Activated CD4-positive, alpha-beta T cell treated with anti-CD3 and anti-CD28 coated beads, Interleukin-2, amount 50 U/mL, for 1 hour (primary cell): ENCODE data around the gene LTBP3.

Source experiments
- DNase-seq: peaks from one replicate; pipeline ENCODE4 v3.0.0-alpha.2; 2020

LTBP3 gene

DNA sequence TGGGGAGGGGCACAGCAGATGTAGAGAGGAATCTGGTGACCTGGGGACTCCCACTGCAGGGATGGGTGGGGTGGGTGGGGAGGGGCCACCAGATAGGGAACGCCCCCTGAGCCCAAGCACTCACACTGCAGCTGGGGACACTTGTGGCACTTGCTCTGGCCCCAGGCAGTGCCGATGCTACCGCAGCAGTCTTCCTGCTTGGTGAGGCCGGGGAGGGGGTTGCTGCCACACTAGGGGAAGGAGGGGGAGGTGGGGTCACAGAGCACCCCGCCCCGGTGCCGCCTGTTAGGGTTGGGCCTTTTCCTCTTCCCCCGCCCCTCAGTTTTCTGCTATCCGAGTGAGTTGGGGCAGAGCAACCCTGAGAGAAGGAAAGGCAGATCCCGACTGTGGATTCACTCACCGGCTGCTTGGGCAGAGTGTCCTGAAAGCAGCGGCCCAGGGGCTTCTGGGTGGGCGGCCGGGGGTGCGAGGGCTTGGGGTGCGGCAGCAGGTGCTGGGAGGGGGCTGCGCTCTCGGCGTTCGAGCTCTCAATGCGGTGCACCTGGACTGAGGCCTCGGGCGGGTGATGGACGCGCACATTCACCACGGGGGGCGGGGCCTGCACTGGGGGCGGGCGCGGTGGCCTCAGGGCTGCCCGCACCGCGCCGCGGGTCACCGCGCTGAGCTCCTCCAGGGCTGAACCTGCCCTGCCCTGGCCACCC is 4.7 kb downstream of the LTBP3 start:
- DNase-seq = peak; percentile 74

DNA sequence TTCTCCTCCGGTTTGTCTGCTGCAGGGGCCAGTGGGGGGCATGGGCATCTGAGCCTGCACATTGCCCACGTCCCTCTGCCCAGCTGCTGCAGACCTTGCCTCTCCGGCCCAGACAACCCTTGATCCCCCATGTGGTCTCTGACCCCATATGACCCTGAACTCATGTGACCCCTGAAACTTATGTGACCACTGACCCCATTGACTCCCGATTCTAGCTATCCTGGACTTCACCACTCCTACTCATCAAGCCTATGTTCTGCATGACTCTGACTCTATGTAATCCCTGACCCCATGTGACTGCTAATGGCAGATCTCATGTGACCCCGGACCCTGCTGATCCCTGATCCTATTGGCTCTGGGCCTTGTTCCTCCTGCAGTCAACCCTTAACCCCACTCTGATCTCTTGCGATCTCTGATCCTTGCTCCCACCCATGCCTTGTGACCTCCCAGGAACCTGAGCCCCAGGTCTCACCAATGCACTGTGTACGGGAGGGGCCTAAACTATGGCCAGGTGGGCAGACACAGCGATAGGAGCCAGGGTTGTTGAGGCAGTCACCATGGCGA is 5.7 kb downstream of the LTBP3 start:
- DNase-seq = no peak

DNA sequence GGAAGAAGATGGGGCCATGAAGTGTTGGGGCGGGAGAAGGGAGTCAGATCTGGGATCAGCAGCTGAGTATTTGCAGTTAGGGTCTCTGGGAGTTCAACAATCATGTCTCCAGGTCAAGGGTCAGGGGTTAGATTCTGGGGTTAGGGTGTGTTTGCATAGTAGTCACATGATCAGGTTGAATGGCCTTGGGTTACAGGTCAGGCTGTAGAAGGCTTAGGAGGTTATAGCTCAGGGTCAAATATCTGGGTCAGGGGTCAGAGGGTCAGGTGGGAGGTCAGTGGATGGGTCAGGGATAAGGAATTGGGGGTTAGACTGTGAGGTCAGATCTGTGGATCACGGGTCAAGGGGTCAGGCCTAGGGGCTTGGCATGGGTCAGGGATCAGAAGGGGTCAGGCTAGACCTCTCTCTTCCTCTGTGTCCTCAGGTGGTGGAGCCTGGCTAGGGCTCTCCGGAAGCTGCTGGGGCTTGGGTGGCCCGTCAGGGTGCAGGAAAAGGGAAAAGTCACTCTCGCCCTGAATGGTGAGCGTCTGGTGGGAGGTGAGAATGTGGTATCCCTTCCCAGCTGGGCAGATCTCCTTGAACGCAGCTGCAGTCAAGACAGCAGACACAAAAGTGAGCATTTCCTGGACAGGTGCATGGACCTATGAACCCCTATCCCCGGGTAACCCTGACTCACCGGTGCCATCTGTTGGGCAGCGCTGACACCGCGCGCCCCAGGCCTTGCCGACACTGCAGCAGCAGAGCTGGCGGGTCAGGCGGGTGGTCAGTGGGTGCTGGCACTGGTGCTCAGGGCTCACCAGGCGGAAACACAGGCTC is 6.4 kb downstream of the LTBP3 start:
- DNase-seq = peak; percentile 64

DNA sequence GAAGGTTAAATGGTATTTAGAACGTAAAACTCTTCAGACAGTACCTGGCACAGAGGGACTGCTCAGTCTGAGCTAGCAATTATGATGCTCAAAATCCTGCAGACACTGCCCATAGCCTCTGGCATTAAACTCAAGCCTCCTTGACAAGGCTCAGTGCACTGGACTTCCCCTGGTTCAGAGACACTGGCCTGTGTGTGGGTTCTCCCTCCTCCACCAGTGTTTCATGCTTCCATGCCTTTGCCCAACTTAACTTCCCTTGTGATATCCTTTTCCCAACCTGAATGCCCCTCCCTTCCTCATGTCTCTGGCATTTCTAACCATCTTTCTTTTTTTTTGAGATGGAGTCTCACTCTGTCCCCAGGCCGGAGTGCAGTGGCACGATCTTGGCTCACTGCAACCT is 9.1 kb downstream of the LTBP3 start:
- no peak for DNase-seq

DNA sequence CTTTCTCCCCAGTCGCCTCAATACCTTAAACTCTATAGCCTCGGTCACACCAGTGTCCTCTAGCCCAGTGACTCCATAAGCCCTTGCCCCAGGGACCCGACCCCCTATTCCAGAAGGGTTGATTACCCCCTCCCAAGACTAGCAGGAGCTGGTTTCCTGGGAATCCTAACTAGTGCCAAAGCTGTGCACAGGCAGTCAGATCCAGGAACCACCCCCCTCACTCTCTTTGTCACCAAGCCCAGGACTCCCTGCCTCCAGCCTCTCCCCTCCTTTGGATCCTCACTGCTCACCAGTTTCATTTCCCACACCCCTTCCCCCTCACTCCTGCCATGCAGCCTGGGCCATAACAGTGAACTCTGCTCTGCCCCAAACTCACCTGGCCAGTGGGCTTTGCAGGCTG is 9.8 kb downstream of the LTBP3 start:
- no peak for DNase-seq

DNA sequence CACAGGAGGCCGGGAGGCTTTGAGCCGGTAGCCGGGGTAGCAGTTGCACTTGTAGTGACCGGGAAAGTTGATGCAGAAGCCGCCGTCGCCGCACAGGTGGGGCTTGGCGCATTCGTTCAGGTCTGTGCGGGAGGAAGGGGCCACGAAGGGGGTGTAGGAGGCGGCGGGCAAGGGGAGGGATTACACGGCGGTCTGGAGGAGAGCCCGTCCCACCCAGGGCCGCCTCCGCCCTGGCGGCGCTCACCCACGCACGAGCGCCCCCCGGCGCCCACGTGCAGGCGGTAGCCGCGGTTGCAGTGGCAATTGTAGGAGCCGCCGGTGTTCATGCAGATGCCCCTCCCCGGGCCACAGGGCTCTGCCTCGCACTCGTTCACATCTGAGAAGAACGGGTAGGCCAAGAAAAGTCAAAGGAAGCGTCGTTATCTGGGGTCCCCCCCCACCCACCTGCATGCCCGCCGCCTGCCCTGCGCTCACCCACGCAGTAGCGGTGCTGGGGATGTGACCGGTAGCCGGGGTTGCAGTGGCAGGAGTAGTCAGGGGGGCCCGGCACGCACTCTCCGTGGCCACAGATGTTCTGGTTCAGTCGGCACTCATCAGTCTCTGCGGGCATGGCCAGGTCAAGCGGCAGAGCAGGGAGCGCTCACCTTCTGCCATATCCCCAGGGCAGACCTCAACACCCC is 10.6 kb downstream of the LTBP3 start:
- peak; percentile 25 for DNase-seq

DNA sequence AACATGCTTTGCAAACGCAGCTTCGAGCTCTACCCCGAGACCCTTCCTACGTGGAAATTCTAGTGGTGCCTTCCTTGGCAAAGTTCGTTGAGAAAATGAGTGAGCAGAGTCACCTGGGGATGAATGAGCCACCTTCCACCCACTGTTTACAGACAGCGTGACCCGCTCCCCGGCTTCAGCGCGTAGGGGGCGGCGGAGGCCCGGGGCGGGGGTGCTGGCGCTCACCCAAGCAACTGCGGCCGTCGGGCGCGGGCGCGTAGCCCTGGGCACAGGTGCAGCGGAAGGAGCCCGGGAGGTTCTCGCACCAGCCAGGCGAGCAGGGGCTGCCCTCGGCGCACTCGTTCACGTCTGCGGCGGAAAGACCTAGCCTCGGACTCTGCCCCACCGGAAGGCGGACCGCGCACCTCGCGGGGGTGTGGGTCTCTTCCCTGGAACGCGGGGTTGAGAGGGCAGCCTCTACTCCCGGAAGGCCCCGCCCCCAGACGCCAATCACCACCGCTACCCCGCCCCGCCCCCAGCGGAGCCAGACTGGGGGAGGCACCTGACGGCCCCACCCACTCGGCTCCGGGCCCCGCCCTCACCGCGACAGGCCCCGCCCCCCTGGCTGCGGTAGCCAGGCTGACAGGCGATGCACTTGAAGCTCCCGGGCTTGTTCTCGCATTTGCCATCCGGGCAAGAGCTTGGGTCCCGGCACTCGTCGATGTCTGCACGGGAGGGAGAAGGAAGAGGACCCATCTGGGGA is 11.8 kb downstream of the LTBP3 start:
- DNase-seq = peak; percentile 99

DNA sequence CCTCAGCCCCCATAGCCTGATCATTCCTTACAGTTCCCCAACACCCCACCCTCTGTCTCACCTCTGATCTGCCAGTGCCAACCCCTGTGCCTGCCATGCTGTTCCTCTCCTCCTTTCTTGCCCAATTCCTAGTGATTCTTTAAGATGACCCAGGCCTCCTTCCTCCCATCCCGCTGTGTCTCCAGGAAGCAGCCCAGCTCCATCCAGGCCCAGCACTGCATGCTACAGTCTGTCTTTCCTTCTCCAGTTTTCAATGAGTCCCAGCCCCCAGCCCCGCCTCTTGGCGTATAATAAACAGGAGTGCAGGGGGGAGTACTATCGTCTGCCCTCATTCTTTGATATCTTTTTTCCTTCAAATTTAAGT is 12.3 kb downstream of the LTBP3 start:
- no peak for DNase-seq

DNA sequence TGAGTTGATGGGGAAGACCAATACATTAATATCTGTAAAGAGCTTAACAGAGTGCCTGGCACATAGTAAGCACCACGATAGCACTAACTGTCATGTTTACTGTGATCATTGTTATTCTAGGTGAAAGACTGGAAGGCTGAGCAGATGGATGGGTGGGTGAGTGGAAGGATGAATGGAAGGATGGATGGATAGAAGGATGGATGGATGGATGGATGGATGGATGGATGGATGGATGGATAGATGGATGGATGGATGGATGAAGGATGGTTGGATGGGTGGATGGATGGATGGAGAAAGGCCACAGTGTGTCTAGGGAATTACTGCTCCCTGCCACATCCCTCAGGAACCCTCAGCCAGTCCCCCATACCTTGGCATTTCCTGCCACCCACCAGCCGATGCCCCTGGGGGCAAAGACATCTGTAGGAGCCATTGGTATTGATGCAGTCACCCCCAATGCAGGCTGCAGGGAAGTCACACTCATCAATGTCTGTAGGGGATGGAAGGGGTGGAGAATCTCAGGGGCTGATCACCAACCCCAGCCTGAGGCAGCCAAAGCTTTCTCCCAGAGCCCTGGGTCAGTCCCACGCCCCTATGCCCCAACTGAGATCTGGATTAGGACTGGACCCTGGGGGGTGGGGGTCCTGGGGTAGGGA is 15.3 kb downstream of the LTBP3 start:
- DNase-seq = no peak

DNA sequence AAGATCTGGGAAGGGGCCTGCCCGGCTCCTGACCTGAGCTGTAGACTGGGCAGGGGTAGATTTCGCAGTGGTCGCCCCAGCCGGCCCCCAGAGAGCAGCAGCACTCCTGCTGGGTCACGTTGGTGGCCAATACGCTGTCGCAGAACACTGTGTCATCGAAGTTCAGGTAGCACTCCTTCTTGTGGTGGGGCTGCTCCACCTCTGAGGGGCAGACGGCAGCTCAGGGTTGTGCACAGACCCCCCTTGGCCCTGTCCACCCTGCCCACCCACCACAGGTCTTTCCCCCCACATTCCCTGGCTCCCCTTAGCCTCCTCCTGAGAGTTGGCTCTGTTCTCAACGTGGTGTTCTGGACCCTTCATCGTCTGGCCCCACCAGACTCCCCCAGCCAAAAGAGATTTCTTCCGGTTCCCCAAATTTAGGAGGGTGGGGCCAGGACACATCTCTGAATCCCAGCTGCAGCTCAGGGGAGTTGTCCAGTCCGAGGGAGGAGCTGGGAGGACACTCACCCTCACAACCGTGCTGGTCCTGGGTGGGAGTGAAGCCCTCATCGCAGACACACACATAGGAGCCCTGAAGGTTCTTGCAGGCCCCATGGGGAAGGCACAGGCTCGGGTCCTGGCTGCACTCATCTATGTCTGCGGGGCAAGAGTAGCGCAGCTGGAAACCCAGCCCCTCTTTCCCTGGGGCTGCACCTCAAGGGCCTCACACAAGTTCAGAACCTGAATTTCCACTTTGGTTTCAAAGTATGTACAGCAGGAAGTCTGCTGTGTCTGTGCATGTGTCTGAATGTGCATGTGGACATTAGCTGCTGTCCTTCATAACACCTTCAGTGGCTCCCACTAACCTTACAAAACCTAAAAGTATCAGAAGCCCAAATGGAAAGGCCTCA is 16.8 kb downstream of the LTBP3 start:
- DNase-seq = no peak

DNA sequence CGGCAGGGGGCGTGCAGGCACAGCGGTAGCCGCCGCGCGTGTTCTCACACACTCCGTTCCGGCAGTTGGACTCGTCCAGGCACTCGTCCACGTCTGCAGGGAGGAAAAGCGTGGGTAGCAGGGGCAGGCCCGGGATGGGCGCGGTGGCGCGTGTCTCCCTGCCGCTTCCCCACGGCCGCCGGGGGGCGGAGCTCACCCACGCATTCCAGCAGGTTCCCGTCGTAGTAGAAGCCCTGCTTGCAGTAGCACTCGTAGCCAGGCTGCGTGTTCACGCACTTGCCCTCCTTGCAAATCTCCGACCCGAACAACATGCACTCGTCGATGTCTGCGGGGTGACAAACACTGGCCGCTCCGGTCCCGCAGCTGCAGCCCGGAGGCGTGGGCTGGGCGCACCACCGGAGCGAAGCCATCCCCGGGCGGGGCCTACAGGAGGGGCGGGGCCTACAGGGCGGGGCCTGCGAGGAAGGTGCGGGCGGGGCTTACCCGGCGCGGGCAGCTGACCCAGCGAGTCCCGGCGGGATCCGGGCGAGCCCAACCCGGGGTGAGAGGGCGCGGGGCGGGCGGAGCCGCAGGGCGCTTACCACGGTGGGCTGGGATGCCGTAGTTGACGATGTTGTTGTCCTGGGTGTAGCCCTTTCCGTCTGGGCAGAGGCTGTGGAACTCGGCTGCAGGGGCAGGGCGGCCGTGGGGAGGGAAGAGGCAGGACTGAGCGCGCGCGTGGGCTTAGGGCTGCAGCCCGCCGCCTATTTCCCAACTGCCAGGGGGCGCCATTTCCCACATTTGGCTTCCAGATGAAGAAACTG is 17.7 kb downstream of the LTBP3 start:
- DNase-seq = peak; percentile 87

DNA sequence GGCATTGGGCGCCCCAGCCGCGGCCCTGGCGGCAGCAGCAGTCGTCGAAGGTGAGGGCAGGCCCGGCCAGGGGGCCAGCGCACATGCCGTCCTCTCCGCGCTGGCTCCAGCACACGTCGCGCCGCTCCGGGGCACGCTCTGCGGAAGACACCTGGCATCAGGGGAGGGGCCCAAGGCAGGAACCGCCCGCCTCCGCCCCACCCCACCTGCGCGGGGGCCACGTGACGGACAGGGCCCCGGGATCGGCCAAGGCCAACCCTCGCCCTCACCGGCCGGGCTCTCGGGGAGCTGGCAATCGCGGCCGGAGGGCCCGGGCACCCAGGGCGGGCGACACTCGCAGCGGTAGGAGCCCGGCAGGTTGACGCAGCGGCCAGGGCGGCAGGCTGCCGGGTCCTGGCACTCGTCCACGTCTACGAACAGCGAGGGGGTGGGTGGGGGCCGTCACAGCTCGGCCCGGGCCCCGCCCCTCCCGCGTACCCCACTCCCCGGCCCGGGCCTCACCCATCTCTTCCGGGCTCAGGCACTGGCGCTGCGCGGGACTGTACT is 18.3 kb downstream of the LTBP3 start:
- DNase-seq = no peak

DNA sequence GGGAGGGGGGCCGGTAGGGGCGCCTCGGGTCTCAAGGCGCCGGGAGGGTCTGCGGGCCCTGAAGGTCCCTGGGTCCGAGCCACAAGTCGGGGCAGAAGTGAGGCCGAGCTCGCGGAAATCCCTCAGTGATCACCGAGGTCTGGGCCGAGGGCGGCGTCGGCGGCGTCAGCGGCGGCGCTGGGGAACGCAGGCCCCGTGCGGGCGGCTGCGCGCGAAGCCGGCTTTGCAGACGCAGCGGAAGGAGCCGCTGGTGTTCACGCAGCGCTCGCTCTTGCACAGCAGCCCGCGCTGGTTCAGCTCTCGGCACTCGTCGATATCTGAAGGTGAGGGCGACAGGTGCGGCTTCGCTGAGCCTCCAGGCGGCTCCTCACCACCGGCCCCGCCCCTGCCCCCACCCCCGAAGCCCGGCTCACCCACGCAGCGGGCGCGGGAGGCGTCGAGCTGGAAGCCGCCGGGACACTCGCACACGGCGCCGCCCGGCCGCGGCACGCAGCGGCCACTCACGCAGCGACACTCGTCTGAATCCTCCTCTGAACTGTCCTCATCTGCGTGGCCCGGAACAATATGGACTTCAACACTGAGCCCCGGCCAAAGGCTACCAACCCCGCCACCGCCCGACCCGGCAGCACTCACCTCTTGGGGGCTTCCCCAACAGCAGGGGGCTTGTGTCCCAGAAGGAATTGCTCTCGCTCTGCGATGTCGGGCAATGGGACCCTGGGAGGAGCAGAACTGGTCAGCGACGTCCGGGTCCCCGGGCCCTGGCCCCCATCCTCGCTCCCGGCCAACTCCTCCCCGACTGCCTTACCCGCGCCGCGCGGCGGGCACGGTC is 19.0 kb downstream of the LTBP3 start:
- DNase-seq = no peak

DNA sequence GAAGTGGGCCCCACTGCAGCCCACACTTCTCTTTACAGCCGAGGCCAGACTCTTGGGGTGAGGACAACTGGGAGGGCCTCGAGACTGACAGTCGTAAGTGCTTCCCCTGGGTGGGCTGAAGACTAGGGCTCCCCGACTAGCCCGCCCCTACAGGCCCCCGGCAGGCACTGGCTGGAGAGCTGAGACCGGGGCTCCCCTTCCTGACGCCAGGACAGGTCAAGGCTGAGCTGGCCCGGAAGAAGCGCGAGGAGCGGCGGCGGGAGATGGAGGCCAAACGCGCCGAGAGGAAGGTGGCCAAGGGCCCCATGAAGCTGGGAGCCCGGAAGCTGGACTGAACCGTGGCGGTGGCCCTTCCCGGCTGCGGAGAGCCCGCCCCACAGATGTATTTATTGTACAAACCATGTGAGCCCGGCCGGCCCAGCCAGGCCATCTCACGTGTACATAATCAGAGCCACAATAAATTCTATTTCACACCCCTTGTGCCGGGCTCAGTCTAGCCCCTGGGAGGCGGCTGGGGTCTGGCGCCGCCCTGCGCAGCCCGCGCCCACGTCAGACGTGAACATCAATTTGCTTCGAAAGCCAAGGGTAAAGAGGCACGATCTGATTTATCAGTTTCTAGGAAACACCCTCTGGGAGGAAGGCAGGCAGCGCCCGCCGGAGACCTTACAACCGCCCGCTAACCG is 19.8 kb downstream of the LTBP3 start:
- DNase-seq = no peak

DNA sequence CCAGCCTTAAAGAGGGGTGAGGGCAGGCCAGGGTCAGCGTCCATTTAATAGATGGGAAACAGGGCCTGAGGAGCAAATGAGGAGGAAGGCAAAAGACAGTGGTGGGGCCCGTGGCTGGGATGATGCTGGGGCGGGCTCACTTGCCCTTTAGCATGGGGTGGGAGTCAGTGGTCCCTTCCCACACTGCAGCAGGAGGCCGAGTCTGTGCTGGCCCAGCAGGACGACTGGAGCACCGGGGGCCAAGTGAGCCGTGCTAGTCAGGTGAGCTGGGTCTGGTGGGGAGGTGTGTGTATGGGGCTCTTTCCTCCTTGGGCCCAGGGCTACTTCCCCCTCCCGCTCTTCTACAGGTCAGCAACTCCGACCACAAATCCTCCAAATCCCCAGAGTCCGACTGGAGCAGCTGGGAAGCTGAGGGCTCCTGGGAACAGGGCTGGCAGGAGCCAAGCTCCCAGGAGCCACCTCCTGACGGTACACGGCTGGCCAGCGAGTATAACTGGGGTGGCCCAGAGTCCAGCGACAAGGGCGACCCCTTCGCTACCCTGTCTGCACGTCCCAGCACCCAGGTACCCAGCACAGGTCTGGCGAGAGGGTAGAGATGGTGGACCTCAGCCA is 20.4 kb downstream of the LTBP3 start:
- no peak for DNase-seq

DNA sequence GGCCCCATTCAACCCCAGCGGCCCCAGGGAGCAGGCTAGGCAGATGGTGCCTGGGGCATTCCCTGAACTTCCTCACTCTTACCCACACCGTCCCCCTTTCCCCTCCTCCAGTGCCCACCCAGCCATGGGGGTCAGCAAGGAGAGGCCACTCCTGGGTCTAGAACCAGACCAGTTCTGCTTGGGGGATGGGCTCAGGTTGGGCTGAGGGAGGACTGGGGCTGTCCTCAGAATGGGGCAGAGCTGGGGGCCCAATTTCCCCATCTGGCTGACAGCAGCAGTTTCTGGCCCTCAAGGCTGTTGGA is 20.9 kb downstream of the LTBP3 start:
- DNase-seq = no peak

DNA sequence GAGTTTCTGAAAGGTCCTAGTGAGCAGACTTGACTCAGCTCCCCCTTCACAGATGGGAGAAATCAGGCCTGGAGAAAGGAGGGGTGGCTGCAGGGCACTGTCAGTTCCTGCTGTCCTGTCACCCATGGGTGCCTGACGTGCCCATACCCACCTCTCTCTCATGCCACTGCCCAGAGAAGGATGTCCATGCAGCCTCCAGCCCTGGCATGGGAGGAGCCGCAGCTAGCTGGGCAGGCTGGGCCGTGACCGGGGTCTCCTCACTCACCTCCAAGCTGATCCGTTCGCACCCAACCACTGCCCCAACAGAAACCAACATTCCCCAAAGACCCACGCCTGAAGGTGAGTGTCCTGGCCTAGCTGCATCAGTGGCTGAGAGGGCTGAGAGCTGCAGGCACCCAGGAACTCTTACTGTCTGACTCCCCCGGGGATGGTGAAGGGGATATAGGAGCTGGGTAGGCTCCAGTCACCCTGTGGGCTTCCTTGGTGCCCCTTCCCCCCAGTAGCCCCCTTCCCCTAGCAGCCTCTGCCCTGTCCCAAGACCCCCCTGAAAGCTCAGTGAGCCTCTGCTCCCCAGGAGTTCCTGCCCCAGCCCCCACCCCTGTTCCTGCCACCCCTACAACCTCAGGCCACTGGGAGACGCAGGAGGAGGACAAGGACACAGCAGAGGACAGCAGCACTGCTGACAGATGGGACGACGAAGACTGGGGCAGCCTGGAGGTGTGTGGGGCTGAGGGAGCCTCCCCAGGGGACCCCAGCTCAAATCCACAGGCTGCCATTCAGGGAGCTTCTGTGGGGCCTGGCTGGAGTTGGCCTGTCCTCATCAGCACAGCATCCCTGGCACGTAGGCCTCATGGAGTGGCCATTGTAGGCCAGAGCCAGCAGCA is 21.5 kb downstream of the LTBP3 start:
- DNase-seq = no peak
